HEK293 (cell line): Measurements from ENCODE around the gene MPZL2.
A peak's percentile ranks its signal among the peaks of the same experiment; 100 is the strongest.
"Not testable (repeated sequence)": the region's sequence is repeated elsewhere in the genome, so short reads cannot be mapped to it uniquely, and the experiment has no call there.

Experiments
- CTCF ChIA-PET: fragments of 350-600 bp; formaldehyde crosslinking; extraction: SDS; loops from one replicate; lab custom pipeline; 2021; ENCODE audit warnings: antibody characterized with exemption; lab: Yijun Ruan, JAX
- POLR2A ChIA-PET: fragments of 300-600 bp; formaldehyde crosslinking; extraction: SDS; loops from one replicate; lab custom pipeline; 2020; ENCODE audit warnings: antibody characterized with exemption, inconsistent platforms; lab: Yijun Ruan, JAX
- H3K27ac ChIP-seq: fragments of 200-500 bp; sonication (Bioruptor generic); 2 replicates; pipeline ENCODE4 v1.5.1; 2014; ENCODE audit warnings: low read depth, low read length, control low read depth, inconsistent platforms; ENCODE audit errors: extremely low read depth
- H3K36me3 ChIP-seq, 2 experiments: fragments of 200-500 bp in 1 of 2; sonication (Bioruptor generic) in 1 of 2; 1 replicate in 1 of 2; 2 replicates in 1 of 2; pipeline ENCODE4 v1.5.1; 2014 to 2017; ENCODE audit warnings: inconsistent platforms in 2 of 2, low read length in 2 of 2; ENCODE audit not compliant: control insufficient read depth in 2 of 2, insufficient read depth in 1 of 2
- H3K4me1 ChIP-seq: fragments of 200-500 bp; sonication (Bioruptor generic); 2 replicates; pipeline ENCODE4 v1.5.1; 2014; ENCODE audit warnings: mild to moderate bottlenecking, low read length, inconsistent platforms; ENCODE audit not compliant: control insufficient read depth, insufficient read depth
- H3K4me3 ChIP-seq: 2 replicates; pipeline ENCODE4 v1.5.1; 2011; ENCODE audit warnings: low read depth, mild to moderate bottlenecking, control low read depth, low read length, moderate library complexity
- H3K9me3 ChIP-seq: fragments of 200-500 bp; sonication (Bioruptor generic); 2 replicates; pipeline ENCODE4 v1.5.1; 2014; ENCODE audit warnings: low read depth, low read length, inconsistent platforms; ENCODE audit not compliant: control insufficient read depth, insufficient read depth
- BCL11A ChIP-seq: fragments of 450-650 bp; formaldehyde crosslinking; IDR thresholded peaks from 2 replicates; pipeline ENCODE4 v1.5.1; 2016; ENCODE audit warnings: low read depth, missing biosample characterization, missing genetic modification characterization
- ZFP3 ChIP-seq: fragments of 450-650 bp; formaldehyde crosslinking; IDR thresholded peaks from 2 replicates; pipeline ENCODE4 v1.5.1; 2016; ENCODE audit warnings: low read depth, missing biosample characterization, missing genetic modification characterization
- ZNF146 ChIP-seq: fragments of 450-650 bp; formaldehyde crosslinking; IDR thresholded peaks from 2 replicates; pipeline ENCODE4 v1.5.1; 2016; ENCODE audit warnings: missing biosample characterization, missing genetic modification characterization
- ZNF223 ChIP-seq: fragments of 450-650 bp; formaldehyde crosslinking; IDR thresholded peaks from 2 replicates; pipeline ENCODE4 v1.5.1; 2016; ENCODE audit warnings: missing biosample characterization, missing genetic modification characterization
- ZNF311 ChIP-seq: fragments of 450-650 bp; formaldehyde crosslinking; IDR thresholded peaks from 2 replicates; pipeline ENCODE4 v1.5.1; 2017; ENCODE audit warnings: missing biosample characterization, missing genetic modification characterization, borderline replicate concordance
- ZNF48 ChIP-seq: fragments of 450-650 bp; formaldehyde crosslinking; IDR thresholded peaks from 2 replicates; pipeline ENCODE4 v1.5.1; 2016; ENCODE audit warnings: missing biosample characterization, missing genetic modification characterization
- ZNF596 ChIP-seq: fragments of 450-650 bp; IDR thresholded peaks from 2 replicates; pipeline ENCODE4 v1.5.0; 2018; ENCODE audit warnings: missing biosample characterization, mild to moderate bottlenecking, missing genetic modification characterization, moderate library complexity
- ZNF626 ChIP-seq: fragments of 450-650 bp; sonication (Bioruptor Pico); formaldehyde crosslinking; IDR thresholded peaks from 2 replicates; pipeline ENCODE4 v1.5.1; 2018; ENCODE audit warnings: missing biosample characterization, missing genetic modification characterization, inconsistent platforms
- ZNF785 ChIP-seq: fragments of 450-650 bp; formaldehyde crosslinking; IDR thresholded peaks from 2 replicates; pipeline ENCODE4 v1.5.1; 2016; ENCODE audit warnings: missing biosample characterization, missing genetic modification characterization
- TF ChIP-seq, protein P1 (sequence below): fragments of 450-650 bp; formaldehyde crosslinking; IDR thresholded peaks from 2 replicates; pipeline ENCODE4 v1.5.1; 2016; ENCODE audit warnings: missing biosample characterization, missing genetic modification characterization
- TF ChIP-seq, protein P2 (sequence below): fragments of 450-650 bp; formaldehyde crosslinking; IDR thresholded peaks from 2 replicates; pipeline ENCODE4 v1.5.1; 2016; ENCODE audit warnings: missing biosample characterization, missing genetic modification characterization
- TF ChIP-seq, protein P3 (sequence below): fragments of 450-650 bp; formaldehyde crosslinking; IDR thresholded peaks from 2 replicates; pipeline ENCODE4 v1.5.1; 2017; ENCODE audit warnings: missing biosample characterization, missing genetic modification characterization

Gene MPZL2

DNA sequence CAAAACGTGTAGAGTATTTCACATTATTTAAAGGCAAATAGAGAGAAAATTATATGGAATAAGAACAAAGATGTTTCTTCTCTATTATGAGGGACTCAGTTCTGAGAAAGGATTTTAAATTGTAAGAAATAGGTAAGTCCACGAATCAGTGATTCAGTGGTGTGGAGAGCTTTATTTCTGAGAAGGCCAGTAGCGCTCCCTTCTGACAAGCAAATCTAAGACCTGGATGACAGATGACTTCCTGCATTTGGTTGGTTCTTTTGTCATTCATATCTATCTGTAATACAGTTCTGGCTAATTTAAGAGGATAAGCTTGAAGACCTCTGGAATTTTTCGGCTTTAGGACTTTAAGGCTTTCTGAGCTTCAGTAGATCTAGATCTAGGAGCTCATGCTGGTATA lies 47.4 kb upstream of the MPZL2 start (continued):
- TF ChIP-seq ZNF596 (tag by site-specific recombination) (no peak), ZNF785 (tag by site-specific recombination) (no peak), ZNF48 (tag by site-specific recombination) (no peak)

DNA sequence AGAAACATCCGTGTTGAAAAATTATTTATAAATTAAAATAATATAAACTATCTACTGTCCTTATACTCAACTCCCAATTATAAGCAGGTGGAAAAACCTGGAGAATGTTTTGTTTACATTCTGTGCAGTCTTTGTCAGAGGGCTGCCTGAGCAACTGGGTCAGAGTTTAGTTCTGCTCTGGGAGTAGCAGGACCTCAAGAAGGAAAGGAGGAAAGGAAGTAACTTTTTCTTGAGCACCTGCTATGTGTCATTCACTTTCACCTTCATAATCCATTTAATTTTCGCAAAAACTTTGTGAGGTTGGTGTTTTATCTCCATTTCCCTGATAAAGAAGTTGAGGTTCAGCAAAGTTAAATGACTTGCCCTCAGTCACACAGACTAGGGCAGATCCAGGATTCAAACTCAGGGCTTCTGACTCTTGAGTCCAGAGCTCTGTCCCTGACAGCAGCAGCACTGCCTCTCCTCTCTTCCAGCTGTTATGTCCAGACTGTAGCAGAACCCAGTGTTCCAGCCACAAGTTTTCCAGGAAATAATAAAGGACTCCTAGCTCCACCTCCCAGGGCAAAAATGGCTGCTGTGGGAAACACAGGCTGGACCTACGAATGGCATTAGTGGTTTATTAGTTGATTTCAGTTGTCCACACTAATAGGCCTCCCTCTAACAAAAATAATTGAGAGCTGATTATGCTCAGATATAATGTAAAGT lies 46.8 kb upstream of the MPZL2 start:
- CTCF ChIA-PET, result interaction anchor here (0.7 to 1.4 kb wide), 6 partner anchors 9 to 174 kb away, joined by 3 to 5 read pairs (median 4); no protein-coding TSS in a partner anchor
- H3K27ac ChIP-seq, result no peak overlapping the region
- no peak overlapping the region for H3K4me3 ChIP-seq
- POLR2A ChIA-PET, result no interaction called here
- H3K4me1 ChIP-seq, result peaks cover 3% of the 10 kb centered on the region; the same call in 1 of the 2 replicates
- TF ChIP-seq ZNF311 (tag by site-specific recombination) (no peak), ZNF596 (tag by site-specific recombination) (no peak), ZNF626 (no peak)
- TF ChIP-seq, protein P1, sequence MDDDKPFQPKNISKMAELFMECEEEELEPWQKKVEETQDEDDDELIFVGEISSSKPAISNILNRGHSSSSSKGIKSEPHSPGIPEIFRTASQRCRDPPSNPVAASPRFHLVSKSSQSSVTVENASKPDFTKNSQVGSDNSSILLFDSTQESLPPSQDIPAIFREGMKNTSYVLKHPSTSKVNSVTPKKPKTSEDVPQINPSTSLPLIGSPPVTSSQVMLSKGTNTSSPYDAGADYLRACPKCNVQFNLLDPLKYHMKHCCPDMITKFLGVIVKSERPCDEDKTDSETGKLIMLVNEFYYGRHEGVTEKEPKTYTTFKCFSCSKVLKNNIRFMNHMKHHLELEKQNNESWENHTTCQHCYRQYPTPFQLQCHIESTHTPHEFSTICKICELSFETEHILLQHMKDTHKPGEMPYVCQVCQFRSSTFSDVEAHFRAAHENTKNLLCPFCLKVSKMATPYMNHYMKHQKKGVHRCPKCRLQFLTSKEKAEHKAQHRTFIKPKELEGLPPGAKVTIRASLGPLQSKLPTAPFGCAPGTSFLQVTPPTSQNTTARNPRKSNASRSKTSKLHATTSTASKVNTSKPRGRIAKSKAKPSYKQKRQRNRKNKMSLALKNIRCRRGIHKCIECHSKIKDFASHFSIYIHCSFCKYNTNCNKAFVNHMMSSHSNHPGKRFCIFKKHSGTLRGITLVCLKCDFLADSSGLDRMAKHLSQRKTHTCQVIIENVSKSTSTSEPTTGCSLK (tag by site-specific recombination), result no peak
- TF ChIP-seq, protein P2, sequence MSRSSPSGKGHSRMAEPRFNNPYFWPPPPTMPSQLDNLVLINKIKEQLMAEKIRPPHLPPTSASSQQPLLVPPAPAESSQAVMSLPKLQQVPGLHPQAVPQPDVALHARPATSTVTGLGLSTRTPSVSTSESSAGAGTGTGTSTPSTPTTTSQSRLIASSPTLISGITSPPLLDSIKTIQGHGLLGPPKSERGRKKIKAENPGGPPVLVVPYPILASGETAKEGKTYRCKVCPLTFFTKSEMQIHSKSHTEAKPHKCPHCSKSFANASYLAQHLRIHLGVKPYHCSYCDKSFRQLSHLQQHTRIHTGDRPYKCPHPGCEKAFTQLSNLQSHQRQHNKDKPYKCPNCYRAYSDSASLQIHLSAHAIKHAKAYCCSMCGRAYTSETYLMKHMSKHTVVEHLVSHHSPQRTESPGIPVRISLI (tag by site-specific recombination), result no peak
- TF ChIP-seq, protein P3, sequence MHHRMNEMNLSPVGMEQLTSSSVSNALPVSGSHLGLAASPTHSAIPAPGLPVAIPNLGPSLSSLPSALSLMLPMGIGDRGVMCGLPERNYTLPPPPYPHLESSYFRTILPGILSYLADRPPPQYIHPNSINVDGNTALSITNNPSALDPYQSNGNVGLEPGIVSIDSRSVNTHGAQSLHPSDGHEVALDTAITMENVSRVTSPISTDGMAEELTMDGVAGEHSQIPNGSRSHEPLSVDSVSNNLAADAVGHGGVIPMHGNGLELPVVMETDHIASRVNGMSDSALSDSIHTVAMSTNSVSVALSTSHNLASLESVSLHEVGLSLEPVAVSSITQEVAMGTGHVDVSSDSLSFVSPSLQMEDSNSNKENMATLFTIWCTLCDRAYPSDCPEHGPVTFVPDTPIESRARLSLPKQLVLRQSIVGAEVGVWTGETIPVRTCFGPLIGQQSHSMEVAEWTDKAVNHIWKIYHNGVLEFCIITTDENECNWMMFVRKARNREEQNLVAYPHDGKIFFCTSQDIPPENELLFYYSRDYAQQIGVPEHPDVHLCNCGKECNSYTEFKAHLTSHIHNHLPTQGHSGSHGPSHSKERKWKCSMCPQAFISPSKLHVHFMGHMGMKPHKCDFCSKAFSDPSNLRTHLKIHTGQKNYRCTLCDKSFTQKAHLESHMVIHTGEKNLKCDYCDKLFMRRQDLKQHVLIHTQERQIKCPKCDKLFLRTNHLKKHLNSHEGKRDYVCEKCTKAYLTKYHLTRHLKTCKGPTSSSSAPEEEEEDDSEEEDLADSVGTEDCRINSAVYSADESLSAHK (tag by site-specific recombination), result no peak
- no peaks in the 10 kb centered on the region for H3K36me3 ChIP-seq
- no peaks in the 10 kb centered on the region for H3K9me3 ChIP-seq

DNA sequence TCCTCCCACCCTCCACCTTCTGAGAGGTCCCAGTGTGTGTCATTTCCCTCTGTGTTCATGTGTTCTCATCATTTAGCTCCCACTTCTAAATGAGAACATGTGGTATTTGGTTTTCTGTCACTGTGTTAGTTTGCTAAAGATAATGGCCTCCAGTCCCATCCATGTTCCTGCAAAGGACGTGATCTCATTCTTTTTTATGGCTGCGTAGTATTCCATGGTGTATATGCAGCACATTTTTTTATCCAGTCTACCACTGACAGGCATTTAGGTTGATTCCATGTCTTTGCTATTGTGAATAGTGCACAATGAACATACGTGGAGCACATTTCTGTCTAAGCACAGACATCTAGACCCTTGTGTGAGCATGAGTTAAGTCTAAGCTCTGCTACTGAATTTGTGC lies 46.2 kb upstream of the MPZL2 start:
- CTCF ChIA-PET, result interaction anchor here (1.4 to 1.6 kb wide), 2 partner anchors 8 to 14 kb away, joined by 4 to 5 read pairs; no protein-coding TSS in a partner anchor
- no peak overlapping the region for H3K27ac ChIP-seq
- no peaks in the 10 kb centered on the region for H3K36me3 ChIP-seq
- H3K4me1 ChIP-seq, result no peaks in the 10 kb centered on the region
- H3K4me3 ChIP-seq, result no peak overlapping the region
- H3K9me3 ChIP-seq, result no peaks in the 10 kb centered on the region
- POLR2A ChIA-PET, result interaction anchor here (0.6 kb wide), 1 partner anchor 25 kb away, joined by 5 read pairs; no protein-coding TSS in a partner anchor
- TF ChIP-seq ZNF146 (tag by site-specific recombination), result peak; percentile 90
- no peak for TF ChIP-seq ZFP3
- TF ChIP-seq ZNF223, result no peak
- TF ChIP-seq BCL11A (tag by site-specific recombination), result no peak

DNA sequence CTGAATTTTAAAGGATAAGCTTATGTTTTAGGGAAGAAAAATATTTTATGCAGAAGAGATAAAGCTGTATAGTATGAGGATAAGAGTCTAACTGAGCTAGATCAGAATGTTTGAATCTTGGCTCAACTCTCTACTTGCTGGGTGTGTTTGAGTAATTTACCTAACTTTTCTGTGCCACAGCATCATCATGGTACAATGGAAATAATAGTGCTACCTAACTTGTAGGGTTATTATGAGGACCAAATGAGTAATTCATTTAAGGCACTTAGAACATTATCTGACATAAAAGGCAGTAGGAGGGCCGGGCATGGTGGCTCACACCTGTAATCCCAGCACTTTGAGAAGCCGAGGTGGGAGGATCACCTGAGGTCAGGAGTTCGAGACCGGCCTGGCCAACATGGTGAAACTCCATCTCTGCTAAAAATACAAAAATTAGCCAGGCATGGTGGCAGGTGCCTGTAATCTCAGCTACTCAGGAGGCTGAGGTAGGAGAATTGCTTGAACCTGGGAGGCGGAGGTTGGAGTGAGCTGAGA lies 45.0 kb upstream of the MPZL2 start:
- H3K27ac ChIP-seq, H3K4me1 ChIP-seq, H3K9me3 ChIP-seq, H3K36me3 ChIP-seq, H3K4me3 ChIP-seq, POLR2A ChIA-PET: not testable (repeated sequence)
- CTCF ChIA-PET, result interaction anchor here (0.7 to 1.6 kb wide), 4 partner anchors 13 to 138 kb away, joined by 3 to 6 read pairs (median 4); no protein-coding TSS in a partner anchor
